Loucy (cell line): Measurements from ENCODE around the gene PDK4.

Source experiments
- H2AFZ ChIP-seq: fragments of 200-600 bp; sonication (generic); 2 replicates; pipeline ENCODE4 v1.6.0; 2016; ENCODE audit warnings: antibody characterized with exemption, mild to moderate bottlenecking, low read length, moderate library complexity
- H3F3A ChIP-seq: fragments of 200-600 bp; 2 replicates; pipeline ENCODE4 v1.6.0; 2016; ENCODE audit warnings: antibody characterized with exemption, low read depth, mild to moderate bottlenecking
- H3K27me3 ChIP-seq: fragments of 200-600 bp; sonication (generic); 2 replicates; pipeline ENCODE4 v1.6.1; 2014; ENCODE audit warnings: low read length, mild to moderate bottlenecking; ENCODE audit not compliant: insufficient read depth, poor library complexity, severe bottlenecking
- H3K36me3 ChIP-seq: fragments of 200-600 bp; sonication (generic); 2 replicates; pipeline ENCODE4 v1.6.1; 2016; ENCODE audit warnings: low read length; ENCODE audit not compliant: insufficient read depth
- H3K4me1 ChIP-seq: fragments of 200-600 bp; sonication (generic); 2 replicates; pipeline ENCODE4 v1.5.1; 2014; ENCODE audit warnings: low read length, mild to moderate bottlenecking; ENCODE audit not compliant: insufficient read depth, poor library complexity, severe bottlenecking
- H3K4me2 ChIP-seq: fragments of 200-600 bp; sonication (generic); 2 replicates; pipeline ENCODE4 v1.6.0; 2014; ENCODE audit warnings: antibody characterized with exemption, low read length, low read depth, mild to moderate bottlenecking; ENCODE audit not compliant: poor library complexity, severe bottlenecking
- H3K4me3 ChIP-seq: fragments of 200-600 bp; sonication (generic); 2 replicates; pipeline ENCODE4 v1.5.1; 2014; ENCODE audit warnings: low read length, mild to moderate bottlenecking, mixed read lengths; ENCODE audit not compliant: poor library complexity, severe bottlenecking
- H3K79me2 ChIP-seq: fragments of 200-600 bp; sonication (generic); 2 replicates; pipeline ENCODE4 v1.6.1; 2014; ENCODE audit warnings: low read length; ENCODE audit not compliant: insufficient read depth
- H3K9ac ChIP-seq: fragments of 200-600 bp; sonication (generic); 2 replicates; pipeline ENCODE4 v1.6.0; 2014; ENCODE audit warnings: mild to moderate bottlenecking, low read depth, low read length, moderate library complexity; ENCODE audit not compliant: poor library complexity, severe bottlenecking
- H3K9me2 ChIP-seq: fragments of 200-600 bp; sonication (generic); replicated peaks from 2 replicates; pipeline ENCODE4 v1.6.1; 2016; ENCODE audit warnings: low read depth, low read length, mixed read lengths
- H3K9me3 ChIP-seq: fragments of 200-600 bp; sonication (generic); 2 replicates; pipeline ENCODE4 v1.6.1; 2014; ENCODE audit warnings: mild to moderate bottlenecking, antibody characterized with exemption, low read length, low read depth; ENCODE audit not compliant: insufficient read depth
- H4K20me1 ChIP-seq: fragments of 200-600 bp; sonication (generic); 2 replicates; pipeline ENCODE4 v1.6.0; 2014; ENCODE audit warnings: antibody characterized with exemption, low read length, mild to moderate bottlenecking; ENCODE audit not compliant: insufficient read depth, poor library complexity, severe bottlenecking
- EZH2phosphoT487 ChIP-seq: fragments of 200-600 bp; IDR thresholded peaks from 2 replicates; pipeline ENCODE4 v1.6.1; 2018; ENCODE audit warnings: antibody characterized with exemption, mild to moderate bottlenecking, moderate library complexity, borderline replicate concordance
- TF ChIP-seq, protein P1 (sequence below): fragments of 200-600 bp; sonication (generic); conservative IDR thresholded peaks from 2 replicates; pipeline ENCODE4 v1.5.1; 2014; ENCODE audit warnings: mild to moderate bottlenecking, antibody characterized with exemption, low read length

The PDK4 gene

GRCh38 chr7:95596198-95597063 lies at the start of gene PDK4:
Gene PDK4 (minus strand): TSS chr7:95596516. CDS start chr7:95596293, 223 bp downstream.
- Histone ChIP-seq H3K4me2 (no peak within 1 kb of the TSS), H3K27me3 (no peaks in the 10 kb centered on the region), H4K20me1 (no peaks in the 10 kb centered on the region), H3K36me3 (no peaks in the 10 kb centered on the region), H3K4me3 (no peak within 1 kb of the TSS), H3K9me2 (no peaks in the 10 kb centered on the region), H3K9ac (no peak within 1 kb of the TSS), H3K79me2 (no peaks in the 10 kb centered on the region), H2AFZ (no peak within 1 kb of the TSS), H3K4me1 (no peaks in the 10 kb centered on the region), H3K9me3 (no peaks in the 10 kb centered on the region), H3F3A (no peaks in the 10 kb centered on the region)
- TF ChIP-seq, protein P1, sequence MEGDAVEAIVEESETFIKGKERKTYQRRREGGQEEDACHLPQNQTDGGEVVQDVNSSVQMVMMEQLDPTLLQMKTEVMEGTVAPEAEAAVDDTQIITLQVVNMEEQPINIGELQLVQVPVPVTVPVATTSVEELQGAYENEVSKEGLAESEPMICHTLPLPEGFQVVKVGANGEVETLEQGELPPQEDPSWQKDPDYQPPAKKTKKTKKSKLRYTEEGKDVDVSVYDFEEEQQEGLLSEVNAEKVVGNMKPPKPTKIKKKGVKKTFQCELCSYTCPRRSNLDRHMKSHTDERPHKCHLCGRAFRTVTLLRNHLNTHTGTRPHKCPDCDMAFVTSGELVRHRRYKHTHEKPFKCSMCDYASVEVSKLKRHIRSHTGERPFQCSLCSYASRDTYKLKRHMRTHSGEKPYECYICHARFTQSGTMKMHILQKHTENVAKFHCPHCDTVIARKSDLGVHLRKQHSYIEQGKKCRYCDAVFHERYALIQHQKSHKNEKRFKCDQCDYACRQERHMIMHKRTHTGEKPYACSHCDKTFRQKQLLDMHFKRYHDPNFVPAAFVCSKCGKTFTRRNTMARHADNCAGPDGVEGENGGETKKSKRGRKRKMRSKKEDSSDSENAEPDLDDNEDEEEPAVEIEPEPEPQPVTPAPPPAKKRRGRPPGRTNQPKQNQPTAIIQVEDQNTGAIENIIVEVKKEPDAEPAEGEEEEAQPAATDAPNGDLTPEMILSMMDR, result no peak
- TF ChIP-seq EZH2phosphoT487, result no peak

GRCh38 chr7:95642173-95642572 lies 45.9 kb upstream of the PDK4 start:
- Histone ChIP-seq H3K9me3 (no peaks in the 10 kb centered on the region), H3K4me2 (no peak overlapping the region), H3K4me3 (no peak overlapping the region), H3K79me2 (no peaks in the 10 kb centered on the region), H3K9me2 (no peaks in the 10 kb centered on the region), H3K36me3 (no peaks in the 10 kb centered on the region), H4K20me1 (no peaks in the 10 kb centered on the region), H3K27me3 (peaks cover 8% of the 10 kb centered on the region), H3K4me1 (no peaks in the 10 kb centered on the region), H3F3A (no peaks in the 10 kb centered on the region), H3K9ac (no peak overlapping the region), H2AFZ (no peak overlapping the region)
- TF ChIP-seq EZH2phosphoT487, result no peak
- TF ChIP-seq, protein P1, result no peak

GRCh38 chr7:95636140-95636940 lies 40.0 kb upstream of the PDK4 start:
- H3K9me2 ChIP-seq, result no peaks in the 10 kb centered on the region
- TF ChIP-seq, protein P1, result no peak
- TF ChIP-seq EZH2phosphoT487, result no peak
- H3F3A ChIP-seq, result no peaks in the 10 kb centered on the region
- no peak overlapping the region for H3K9ac ChIP-seq
- no peaks in the 10 kb centered on the region for H4K20me1 ChIP-seq
- H3K4me1 ChIP-seq, result peaks cover 7% of the 10 kb centered on the region
- no peaks in the 10 kb centered on the region for H3K36me3 ChIP-seq
- no peaks in the 10 kb centered on the region for H3K27me3 ChIP-seq
- H3K4me2 ChIP-seq, result peak overlapping the region; percentile 29
- no peak overlapping the region for H2AFZ ChIP-seq
- no peaks in the 10 kb centered on the region for H3K79me2 ChIP-seq
- H3K4me3 ChIP-seq, result no peak overlapping the region
- H3K9me3 ChIP-seq, result no peaks in the 10 kb centered on the region
